Stomach (tissue), 4 donors: ENCODE data around the gene ATF3.

Experiments used
- POLR2A ChIP-seq, 4 donors: fragments of 450-650 bp; IDR thresholded peaks; one replicate each; pipeline ENCODE4 v1.6.1; 2016; ENCODE audit warnings: antibody characterized with exemption in 4 of 4, control low read depth in 2 of 4, mild to moderate bottlenecking in 1 of 4, moderate library complexity in 1 of 4
- TF ChIP-seq, protein P1 (sequence below), 7 experiments: fragments of 450-650 bp in 4 of 7; fragments of 200-600 bp in 3 of 7; sonication (generic) in 3 of 7; IDR thresholded peaks; one replicate each; pipeline ENCODE4 v1.5.1; 2016 to 2019; ENCODE audit warnings: antibody characterized with exemption in 7 of 7, control low read depth in 2 of 7, mild to moderate bottlenecking in 1 of 7

DNA sequence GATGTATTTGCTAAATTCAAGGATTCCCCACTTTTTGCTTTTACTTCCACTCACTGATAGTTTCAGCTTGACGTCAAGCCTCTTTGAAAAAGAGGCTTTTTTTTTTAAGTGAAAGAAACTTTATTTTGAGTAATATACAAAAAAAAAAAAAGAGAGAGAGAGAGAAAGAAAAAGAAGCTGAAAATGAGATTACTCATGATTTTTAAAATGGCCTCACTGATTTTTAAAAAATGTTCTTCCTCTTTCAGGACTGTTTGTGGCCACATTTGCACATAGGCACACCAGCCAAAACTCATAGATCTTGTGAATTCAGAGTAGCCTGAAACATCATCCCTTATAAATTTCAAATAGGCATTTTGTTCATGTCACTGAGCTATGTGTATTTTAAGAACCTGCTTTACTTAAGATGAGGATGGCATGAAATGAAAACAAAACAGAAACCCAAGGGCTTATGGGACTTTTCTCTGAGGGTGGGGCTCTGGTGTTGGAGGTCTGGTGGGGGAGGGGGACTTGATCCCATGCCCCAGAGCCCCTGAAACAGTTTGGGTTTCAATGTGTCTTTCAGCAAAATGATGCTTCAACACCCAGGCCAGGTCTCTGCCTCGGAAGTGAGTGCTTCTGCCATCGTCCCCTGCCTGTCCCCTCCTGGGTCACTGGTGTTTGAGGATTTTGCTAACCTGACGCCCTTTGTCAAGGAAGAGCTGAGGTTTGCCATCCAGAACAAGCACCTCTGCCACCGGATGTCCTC is 6.1 kb downstream of the ATF3 start:
- TF ChIP-seq, protein P1, sequence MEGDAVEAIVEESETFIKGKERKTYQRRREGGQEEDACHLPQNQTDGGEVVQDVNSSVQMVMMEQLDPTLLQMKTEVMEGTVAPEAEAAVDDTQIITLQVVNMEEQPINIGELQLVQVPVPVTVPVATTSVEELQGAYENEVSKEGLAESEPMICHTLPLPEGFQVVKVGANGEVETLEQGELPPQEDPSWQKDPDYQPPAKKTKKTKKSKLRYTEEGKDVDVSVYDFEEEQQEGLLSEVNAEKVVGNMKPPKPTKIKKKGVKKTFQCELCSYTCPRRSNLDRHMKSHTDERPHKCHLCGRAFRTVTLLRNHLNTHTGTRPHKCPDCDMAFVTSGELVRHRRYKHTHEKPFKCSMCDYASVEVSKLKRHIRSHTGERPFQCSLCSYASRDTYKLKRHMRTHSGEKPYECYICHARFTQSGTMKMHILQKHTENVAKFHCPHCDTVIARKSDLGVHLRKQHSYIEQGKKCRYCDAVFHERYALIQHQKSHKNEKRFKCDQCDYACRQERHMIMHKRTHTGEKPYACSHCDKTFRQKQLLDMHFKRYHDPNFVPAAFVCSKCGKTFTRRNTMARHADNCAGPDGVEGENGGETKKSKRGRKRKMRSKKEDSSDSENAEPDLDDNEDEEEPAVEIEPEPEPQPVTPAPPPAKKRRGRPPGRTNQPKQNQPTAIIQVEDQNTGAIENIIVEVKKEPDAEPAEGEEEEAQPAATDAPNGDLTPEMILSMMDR (IDR thresholded peaks at IDR 0.05): no peak
- no peak for TF ChIP-seq POLR2A (IDR thresholded peaks at IDR 0.05)
